Breast epithelium (tissue), 3 donors: ENCODE measurements around the gene FGL2.
"Not testable (repeated sequence)": the region's sequence is repeated elsewhere in the genome, so short reads cannot be mapped to it uniquely, and the experiment has no call there.

Source experiments
- POLR2A ChIP-seq: fragments of 450-650 bp; IDR thresholded peaks from one replicate; pipeline ENCODE4 v1.6.1; 2016; ENCODE audit warnings: antibody characterized with exemption, mild to moderate bottlenecking, moderate library complexity
- POLR2AphosphoS5 ChIP-seq, 3 donors: sonication (generic); formaldehyde crosslinking; IDR thresholded peaks; one replicate each; pipeline ENCODE4 v1.6.1; 2017; ENCODE audit warnings: antibody characterized with exemption in 3 of 3

DNA sequence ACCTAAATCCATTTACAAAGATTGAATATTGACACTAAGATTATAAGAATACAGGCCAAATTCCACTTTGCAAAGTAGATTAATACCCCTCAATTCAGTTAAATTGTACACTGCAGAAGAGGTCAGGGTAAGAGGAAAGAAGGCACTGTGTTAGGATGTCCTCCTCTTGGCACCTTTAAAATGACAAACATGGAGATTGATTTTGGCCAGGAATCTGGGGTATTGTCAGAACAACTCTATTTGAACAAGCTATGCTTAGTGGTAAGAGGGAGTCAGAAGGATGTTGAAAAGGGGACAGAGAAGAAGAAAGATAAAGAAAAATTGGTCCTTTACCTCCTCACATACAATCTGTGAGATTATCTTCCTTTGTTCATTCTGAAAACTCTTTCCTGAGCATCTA, 21.6 kb downstream of the FGL2 start:
- TF ChIP-seq POLR2AphosphoS5 (IDR thresholded peaks at IDR 0.05); POLR2A: not testable (repeated sequence)
